UCSD-AML1 (cell line): ENCODE data around the gene EXOC4.

Experiments
- DNase-seq: peaks from one replicate; lab custom pipeline; 2025; ENCODE audit not compliant: unreplicated experiment; lab: John Stamatoyannopoulos, UW

EXOC4 gene

DNA sequence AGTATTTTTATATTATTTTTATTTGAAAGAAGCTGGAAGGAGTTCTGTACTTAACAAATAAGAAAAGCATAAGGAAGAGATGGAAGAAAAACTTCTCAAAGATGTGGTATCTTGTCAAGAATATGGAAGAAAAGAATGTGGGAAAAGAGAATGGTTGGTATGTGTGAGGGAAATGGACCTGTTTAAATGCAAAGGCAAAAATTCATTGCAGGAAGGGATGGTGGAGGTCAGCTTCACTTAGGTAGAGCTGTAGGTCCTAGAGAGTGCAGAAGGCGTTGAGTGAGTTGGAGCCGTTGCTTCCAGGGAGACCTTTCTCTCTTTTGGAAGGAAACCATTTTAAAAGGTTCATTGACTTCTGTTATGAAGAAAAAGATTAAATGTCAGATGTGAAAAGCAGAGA is 107.3 kb downstream of the EXOC4 start:
- DNase-seq: no peak

DNA sequence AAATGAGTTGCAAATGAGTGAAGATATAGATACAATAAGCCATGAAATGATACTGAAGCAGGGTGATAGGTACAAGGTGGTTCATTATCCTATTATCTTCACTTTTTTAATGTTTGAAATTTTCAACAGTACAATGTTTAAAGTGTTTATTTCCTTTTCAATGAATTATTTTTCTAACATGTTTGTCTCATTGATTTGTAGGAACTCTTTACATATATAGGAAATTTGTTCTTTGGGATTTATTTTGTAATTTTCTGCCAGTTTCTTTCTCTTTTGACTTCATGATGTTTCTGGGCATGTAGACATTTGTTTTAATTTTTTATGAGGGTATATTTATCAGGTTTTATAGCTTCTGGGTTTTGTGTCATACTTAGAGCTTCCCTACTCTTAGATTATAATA is 108.9 kb downstream of the EXOC4 start:
- DNase-seq: no peak

DNA sequence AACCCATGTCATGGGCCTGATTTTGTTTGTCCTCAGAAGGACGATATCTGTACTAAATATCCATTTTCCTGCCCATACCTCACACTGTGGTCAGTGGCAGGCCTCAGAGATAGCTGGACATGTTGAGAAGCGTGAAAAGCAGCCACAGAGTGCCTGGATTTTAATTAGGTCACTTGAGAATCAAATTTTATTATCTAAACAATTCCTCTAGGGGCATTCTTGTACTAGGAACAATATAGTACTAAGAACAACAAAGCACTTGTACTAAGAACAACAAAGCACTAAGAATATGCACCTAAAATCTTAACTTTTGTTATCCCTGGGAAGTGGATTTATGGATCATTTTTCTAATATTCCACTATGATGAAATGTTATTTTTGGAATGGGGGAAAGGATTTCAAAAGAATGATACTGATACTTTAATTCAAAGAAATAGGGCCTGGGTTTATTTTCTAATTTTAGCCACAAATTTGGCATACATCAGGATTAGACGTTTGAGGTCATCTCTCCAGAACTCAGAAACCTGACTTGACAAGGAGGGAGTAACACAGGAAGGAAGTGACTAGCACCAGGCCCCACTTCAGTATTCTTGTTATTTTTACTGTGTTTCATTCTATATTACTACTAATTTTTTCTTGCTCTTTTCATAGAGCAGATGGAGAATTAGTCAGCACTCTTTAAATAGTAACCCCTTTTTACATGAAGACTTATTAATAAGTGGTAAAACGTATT is 112.2 kb downstream of the EXOC4 start:
- no peak for DNase-seq

DNA sequence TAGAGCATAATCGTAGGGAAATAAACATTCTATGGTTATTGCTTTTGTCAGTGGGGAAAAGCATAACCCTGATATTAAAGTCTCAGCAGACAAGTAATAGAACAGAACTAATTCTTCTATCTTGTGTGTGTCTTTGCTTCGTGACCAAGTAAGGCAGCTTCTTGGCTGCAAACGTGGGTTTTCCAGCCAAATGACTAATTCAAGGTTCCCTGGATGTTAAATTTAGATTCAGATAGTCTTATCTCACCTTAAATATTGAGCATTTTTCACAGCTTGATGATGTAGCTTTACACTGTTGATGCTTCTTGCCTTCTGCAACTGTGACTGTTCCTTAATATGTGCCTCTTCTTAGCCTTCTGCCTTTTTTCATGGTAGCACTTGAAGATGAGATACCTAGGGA is 113.0 kb downstream of the EXOC4 start:
- no peak for DNase-seq

DNA sequence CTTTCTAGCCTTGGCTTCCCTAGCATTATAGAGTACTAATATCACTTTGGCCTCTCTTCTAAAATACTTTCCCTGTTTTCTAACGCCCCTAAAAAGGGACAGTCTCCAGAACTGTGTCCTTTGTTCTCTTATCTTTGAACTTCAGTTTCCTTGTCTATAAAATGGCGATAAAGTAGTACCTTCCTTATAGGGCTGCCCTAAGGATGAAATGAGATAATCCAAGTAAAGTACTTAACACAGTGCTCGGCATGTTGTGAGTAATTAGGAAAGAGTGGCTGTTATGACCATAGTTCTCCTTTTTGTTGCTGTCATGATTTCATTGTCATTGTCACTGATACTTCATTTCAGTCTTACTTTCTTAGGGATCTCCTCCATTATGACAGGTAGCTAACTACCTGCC is 114.7 kb downstream of the EXOC4 start:
- DNase-seq: no peak

DNA sequence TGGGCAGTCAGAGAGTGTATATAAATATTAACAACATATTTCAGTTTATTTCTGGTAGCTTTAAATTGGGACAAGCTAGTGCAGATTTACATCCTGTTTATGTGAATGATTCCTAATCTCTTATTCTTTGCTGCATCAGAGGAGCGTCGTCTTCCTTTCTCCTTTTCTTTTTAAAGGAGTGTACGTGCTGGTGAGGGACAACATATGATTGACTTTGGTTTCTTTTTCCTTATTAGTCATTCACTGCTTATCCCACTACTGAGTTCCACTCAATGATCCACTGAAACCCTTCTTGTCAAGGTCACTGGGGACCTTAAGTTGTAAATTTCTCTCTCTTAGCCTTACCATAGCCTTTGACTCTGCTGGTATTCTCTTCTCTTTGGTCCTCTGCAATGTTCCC is 116.3 kb downstream of the EXOC4 start:
- no peak for DNase-seq

DNA sequence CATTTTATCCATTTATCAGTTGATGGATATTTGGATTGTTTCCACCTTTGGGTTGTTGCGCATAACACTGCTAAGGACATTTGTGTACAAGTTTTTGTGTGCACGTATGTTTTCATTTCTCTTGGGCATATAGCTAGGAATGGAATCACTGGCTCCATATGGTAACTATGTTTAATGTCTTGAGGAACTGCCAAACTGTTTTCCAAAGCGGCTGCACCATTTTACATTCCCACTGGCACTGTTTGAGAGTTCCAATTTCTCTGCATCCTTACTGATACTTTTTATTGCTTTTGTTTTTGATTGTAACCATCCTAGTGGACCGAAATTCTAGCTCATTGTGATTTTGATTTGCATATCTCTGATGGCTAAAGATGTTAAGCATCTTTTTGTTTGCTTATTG is 118.7 kb downstream of the EXOC4 start:
- no peak for DNase-seq

DNA sequence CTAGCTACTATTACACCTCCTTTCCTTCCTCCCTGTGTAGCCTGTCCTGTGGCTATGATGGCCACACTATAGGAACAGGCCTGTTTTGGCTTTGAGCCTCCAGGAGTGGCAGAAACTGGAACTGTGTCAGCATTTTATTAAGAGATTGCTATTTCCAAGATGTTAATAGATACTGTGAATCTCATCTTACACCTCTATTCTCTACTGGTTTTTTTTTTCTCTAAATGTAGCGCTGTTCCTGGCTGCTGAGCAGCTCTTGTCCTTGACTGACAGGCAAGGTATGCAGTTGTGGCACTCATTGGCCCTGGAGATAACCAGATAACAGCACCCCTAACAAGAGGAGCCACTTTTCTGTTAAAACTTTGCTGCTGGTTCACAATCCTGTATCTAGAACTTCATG is 119.5 kb downstream of the EXOC4 start:
- no peak for DNase-seq

DNA sequence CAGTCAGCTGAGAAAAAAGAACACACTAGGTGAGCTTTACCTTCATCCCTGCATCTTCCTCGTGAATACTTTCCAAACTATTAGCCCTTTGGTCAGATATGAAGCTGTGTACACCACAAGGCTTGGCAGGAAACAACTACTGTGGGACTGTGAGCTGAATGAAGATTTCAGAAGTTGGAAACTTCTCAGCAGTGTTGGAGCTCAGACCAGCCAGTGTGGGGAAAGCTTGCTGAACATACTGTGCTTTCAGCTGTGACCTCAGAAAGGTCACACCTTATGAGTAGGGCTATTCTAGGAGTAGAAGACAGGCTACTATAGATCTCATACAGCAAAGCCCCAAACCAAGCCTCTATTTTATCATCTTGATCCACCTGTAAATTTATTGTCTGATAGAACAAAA is 123.6 kb downstream of the EXOC4 start:
- DNase-seq: no peak

DNA sequence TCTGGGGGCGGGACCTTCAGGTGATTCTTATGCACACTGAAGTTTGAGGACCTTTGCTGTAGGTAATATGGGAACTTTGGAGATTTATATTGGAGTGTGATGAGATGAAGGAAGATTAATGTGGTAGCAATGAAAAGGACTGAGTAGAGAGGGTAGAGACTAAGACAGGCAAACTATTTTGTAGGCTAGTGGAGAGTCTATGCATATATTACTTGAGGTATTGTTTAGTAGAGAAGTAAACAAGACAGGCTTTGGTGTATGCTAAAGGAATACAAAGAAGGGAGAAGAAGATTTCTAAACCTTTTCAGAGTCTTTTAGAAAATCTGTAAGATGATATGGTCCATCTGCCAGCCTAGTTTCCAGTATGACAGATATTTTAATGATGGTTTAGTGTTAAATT is 129.1 kb downstream of the EXOC4 start:
- DNase-seq: no peak

DNA sequence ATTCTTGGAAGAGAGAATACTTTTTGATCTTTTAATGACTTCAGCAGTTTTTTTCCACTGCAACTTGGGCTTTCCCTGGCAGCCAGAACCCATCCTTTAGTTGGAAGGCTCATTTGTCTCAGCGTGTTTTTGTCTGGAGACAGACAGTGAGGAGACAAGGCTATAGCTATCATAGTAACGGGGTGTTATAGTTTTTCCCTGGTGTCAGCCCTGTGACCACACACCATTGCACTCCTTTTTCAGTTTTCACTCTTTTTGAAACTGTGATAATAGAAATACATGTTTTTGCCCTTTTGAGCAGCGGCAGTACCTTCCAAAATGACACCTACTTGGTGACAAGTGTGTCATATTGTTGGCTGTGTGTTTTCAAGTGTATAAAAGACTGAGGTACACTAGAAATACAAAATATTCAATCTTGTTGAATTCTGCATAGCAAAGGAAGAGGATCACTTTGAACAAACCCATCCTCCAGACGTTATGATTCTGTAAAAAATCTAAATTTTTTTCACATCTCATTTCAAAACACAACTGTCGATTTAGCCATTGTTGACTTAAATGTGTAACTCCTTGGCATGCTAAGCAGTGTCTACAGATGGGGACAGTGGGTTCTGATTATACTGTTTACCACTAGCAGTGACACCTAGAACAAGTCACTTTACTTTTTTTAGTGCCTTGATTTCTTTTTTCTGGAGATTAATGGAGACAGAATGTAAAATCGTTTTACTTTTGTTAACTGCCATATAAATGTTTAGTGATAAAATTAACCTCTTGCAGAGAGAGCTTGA is 130.1 kb downstream of the EXOC4 start:
- DNase-seq: no peak

DNA sequence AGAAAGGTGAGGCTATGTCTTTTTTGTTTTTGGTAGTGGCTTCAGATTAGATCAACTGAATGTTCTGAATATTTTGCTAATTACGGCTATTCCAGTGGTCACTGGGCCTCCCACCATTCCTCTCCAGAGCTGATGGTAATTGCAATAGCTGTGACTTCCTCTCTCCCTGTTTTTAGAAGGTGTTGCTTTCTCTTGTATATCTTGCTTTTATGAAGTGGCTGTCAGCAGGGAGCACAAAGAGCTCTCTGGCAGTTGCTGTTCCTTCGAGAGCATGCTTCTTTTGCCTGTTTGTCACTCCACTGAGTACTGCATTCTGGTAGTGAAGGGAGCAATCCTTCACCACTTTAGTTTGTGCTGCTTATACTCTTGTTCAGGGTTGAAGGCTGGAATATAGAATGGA is 133.3 kb downstream of the EXOC4 start:
- DNase-seq: no peak

DNA sequence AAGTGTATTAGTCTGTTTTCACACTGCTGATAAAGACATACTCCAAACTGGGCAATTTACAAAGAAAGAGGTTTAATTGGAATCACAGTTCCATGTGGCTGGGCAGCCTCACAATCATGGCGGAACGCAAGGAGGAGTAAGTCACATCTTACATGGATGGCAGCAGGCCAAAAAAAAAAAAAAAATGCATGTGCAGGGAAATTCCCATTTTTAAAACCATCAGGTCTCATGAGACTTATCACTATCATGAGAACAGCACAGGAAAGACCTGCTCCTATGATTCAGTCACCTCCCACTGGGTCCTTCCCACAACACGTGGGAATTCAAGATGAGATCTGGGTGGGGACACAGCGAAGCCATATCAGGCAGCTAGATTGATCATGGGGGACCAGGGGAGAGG is 136.8 kb downstream of the EXOC4 start:
- no peak for DNase-seq

DNA sequence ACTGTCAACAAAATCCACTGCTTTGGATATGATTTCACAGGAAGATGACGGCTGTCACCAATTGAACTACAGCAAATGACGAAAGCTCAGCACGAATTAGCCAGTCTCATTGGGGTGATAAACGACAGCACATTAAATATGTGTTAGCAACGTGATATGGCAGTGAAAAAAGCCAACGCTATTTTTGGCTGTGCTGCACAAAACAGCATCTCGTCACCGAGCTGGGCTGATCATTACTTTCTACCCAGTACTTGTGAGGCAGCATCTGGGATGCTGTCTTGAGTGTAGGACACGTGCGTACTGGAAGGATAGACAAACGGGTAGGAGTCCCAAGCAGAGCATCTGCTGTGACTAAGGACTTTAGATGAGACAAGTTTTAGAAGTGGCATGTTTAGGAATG is 138.3 kb downstream of the EXOC4 start:
- DNase-seq: no peak

DNA sequence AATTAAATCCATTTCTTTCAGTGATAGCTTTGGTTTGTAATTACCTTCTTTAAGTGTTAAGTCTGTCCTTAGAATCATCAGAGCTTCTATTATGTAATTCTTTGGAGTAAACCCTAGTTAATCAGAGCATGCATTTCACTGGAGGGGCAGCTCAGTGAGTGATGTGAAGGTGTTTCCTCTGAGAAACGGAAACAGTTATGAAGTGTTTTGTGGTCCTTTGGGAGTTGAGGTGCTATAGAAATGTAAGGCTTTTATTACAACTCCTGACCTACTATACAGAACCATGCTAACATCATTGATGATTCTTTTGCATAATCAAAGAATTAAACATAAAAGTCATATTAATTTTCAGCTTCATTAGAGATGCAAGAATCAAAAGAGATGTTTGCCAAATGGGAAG is 141.5 kb downstream of the EXOC4 start:
- no peak for DNase-seq

DNA sequence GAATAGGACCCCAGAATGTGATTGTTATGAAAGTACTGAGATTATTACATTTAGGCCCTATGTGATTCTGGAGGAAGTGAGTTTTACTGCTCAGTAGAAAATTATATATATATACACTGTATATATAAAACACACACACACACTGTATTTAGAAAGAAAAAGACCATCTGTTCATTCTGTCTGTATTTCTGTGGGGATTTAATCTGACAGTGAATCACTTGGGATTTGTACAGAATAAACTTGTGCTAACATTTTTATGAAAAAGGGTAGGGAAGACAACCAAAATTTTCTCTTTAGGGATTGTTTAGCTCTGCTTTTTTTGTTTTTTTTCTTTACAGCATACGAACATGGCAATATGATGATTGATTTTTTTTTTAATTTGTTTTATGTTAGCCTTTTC is 142.7 kb downstream of the EXOC4 start:
- DNase-seq: no peak

DNA sequence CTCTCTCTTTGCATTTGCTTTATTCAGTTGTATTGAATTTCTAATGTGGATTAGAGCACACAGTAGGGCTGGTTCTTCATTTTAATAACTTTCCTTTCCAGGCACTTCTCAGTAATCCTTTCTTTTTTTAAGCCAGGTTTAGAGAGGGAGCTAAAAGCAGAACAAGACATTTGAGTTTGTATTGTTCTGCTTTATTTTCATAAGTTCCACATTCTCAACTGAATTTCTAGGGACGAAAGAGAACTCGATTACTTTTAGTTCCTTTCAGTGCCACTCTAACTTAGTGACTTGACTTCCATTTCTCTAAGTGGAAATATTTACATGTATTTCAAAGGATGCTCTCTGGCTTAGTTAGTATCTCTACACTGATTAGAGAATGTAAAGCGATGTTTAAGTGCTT is 145.6 kb downstream of the EXOC4 start:
- DNase-seq: no peak

DNA sequence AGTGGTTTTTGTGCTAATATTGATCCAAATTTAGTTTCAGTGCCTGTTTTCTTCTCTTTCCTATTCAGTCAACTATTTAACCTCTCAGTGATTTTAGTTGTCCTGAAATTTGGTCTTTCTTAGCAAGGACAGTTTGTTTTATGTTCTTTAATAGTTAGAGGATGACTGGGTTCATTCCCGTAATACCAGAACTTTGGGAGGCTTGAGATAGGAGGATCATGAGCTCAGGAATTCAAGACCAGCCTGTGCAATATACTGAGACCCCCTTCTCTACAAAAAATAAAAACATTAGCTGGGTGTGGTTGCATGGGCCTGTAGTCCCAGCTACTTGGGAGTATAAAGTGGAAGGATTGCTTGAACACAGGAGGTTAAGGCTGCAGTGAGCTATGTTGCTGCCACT is 148.3 kb downstream of the EXOC4 start:
- no peak for DNase-seq

DNA sequence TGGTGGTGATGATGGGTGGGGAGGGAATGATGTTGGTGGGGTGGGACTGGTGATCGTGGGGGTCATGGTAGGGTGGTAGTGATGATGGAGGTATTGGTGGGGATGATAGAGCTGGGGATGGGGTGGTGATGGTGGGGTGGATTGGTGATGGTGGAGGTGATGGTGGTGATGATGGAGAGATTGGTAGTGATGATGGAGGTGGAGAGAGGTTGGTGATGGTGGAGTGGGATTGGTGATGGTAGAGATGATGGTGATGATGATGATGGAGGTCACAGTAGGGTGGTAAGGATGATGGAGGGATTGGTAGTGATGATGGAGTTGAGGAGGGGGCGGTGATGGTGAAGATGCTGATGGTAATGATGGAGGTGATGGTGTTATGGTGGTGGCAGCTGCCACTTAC is 155.3 kb downstream of the EXOC4 start:
- DNase-seq: no peak

DNA sequence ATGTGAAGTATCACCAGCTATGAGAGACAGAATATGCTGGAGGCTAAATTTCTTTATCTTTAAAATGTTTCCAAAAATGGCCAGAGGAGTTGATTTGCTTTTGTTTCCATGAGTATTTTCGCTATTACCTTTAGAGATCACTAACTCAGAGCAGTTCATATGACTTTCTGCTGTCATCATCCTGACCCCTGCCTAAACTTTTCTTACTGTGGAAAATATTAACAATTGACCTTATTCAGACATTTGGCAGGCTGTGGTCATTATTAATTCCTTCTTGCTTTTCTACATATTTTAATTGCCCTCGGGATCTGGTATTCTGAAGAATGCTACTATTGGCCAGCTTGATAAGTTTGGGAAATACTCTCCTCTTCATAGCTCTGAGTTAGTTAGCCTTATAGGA is 156.5 kb downstream of the EXOC4 start:
- no peak for DNase-seq

DNA sequence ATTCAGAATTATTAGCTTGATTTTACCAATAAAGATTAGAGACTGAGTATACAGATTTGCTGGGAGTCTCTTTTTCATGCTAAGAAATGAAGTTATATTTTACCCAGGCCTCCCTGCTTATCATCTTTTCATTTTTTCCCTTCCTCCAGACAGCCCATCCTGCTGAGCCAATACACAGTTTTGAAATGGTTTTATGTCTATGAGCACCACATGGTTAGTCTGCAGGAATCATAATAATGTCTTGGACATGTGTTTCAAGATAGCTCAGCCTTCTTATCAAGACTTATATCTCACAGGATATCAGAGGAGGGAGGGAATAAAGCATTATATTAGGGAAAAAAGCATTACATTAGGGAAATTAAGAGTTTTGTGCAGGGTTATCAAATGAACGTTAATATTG is 157.1 kb downstream of the EXOC4 start:
- no peak for DNase-seq

DNA sequence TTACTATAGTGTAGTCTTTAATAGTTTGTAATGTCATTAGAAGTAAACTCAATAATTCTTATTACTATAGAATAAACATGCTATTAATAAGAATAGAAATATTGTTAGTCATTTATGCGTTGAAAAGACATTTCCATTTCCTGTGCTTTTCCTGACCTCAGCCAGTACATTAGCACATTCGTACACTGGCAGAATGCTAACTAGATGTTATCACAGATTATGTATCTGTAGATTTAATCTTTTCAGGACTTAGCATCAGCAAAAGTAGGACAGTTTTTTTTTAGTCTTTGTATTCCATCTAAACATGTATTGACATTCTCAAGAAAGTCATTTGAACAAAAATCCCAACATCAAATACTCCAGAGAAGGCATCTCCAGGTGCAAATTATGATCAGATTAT is 158.5 kb downstream of the EXOC4 start:
- DNase-seq: no peak

DNA sequence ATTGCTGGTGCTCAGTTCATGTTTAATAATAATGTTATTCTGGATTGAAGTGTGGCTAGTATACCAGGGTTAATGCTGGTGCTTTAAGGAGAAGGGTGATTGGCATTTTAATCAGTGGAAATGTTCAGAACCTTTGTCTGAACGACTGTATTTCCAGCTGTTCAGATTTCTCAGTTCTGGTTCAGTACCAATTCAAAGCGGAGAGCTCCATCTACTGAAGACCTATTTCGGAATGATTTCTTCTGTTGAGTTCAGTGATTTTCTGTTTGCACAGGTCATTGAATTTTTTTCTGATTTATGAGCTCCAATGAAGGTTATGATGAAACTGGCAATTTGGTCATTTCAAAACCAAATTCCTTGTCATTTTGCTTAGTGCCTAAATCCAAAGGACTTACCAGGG is 160.1 kb downstream of the EXOC4 start:
- DNase-seq: no peak
